Motor neuron (in vitro differentiated cells): ENCODE data around the gene IKZF5. TPM values are rescaled to one million over a fixed set of nuclear protein-coding genes. Genes with fewer than 3 reads are reported as not detected.
A peak's percentile ranks its signal among the peaks of the same experiment; 100 is the strongest.

Experiments
- ATAC-seq, 8 experiments: fragments of 200-7000 bp; cut with Tn5 transposase; replicated peaks in 6 of 8; 2 replicates each; pipeline ENCODE4 v1.8.0; 2021; ENCODE audit warnings: mild to moderate bottlenecking in 8 of 8, moderate library complexity in 8 of 8
- H3K27ac ChIP-seq, 2 donors: fragments of 250-450 bp; sonication (Bioruptor Pico); 2 replicates each; pipeline ENCODE4 v1.9.0; 2021; ENCODE audit warnings: antibody characterized with exemption in 2 of 2, mild to moderate bottlenecking in 2 of 2, moderate library complexity in 1 of 2
- H3K4me1 ChIP-seq, 2 donors: fragments of 250-450 bp; sonication (Bioruptor Pico); replicated peaks in 1 of 2; 2 replicates each; pipeline ENCODE4 v1.6.1; 2021; ENCODE audit warnings: antibody characterized with exemption in 2 of 2, mild to moderate bottlenecking in 2 of 2, moderate library complexity in 1 of 2
- H3K4me3 ChIP-seq, 5 donors: fragments of 250-450 bp; sonication (Bioruptor Pico); 2 replicates each; pipeline ENCODE4 v1.9.0; 2021; ENCODE audit warnings: antibody characterized with exemption in 5 of 5, mild to moderate bottlenecking in 5 of 5, moderate library complexity in 4 of 5
- WGBS, 10 experiments: fragments of 450-650 bp; shearing (Covaris generic); methylation state at CpG; one replicate each; pipeline ENCODE4 v1.0.0; 2022; 5-methylcytosine and 5-hydroxymethylcytosine counted together
- in situ Hi-C, 9 experiments: fragments of 400-800 bp; cut with MboI; loops; one replicate each; pipeline ENCODE4 v1.15.0; 2021; ENCODE audit warnings: low sequenced_read_pairs in 9 of 9, low pct_unique_long_range_greater_than_20kb in 2 of 9; ENCODE audit not compliant: unreplicated experiment in 9 of 9
- total RNA-seq, 8 experiments: library from RNA; unstranded; fragments of 300-600 nt; gene quantifications; 2 replicates each; pipeline versions ENCODE4 v1.2.3 to v1.2.4, GENCODE V29; 2022

IKZF5 gene
- total RNA-seq, 8 experiments from 2014 or later = 7.3 to 23.8 (median 9.4) TPM

DNA sequence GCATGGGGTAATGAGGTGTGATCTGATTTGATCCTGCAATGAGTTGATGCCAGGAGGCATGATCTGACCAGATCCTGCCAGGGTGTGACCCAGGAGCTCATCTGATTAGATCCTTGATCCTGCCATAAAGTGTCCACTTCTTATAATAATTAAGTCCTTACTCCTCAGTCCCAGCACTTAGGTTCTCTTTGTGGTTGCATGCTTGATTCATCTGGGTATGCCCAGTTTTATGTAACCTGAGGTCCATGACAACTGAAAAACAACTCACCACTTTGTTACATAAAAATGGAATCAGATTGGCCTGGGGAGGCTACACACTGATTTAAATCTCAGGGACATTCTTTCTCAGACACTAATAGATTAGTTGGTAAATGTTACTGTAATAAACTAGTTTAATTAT is 19.3 kb upstream of the IKZF5 start:
- in situ Hi-C loops = loop anchor here in 6 of 9 experiments (25.0 kb wide), 3 partner anchors 109 to 534 kb away; partner anchors contain the start of genes HMX2 (in 1 of the 6) and HMX3 (in 1 of the 6)
- no peak overlapping the region for H3K27ac ChIP-seq
- peaks cover 0 to 5% of the 10 kb centered on the region in 2 donors for H3K4me1 ChIP-seq
- ATAC-seq = peak in 3 of 8 experiments; percentile 17 to 82 (median 59)
- H3K4me3 ChIP-seq = no peak overlapping the region

DNA sequence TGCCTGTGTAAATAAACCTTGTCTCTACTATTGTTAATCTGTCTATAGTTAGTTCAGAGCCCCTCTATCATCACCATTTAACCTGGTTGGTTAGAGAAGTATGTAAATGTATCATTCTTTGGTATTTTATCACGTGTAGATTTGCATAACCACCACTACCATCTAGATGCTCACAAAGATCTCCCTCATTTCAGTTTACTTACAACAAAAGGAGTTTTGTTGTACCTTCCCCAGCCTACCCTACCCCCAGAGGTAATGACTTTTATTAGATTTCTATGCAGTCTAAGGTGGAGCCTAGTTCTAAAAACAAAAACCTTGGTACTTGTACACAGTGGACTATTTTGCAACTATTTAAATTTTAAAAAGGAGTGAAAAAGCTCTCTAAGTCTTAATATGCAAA is 17.7 kb upstream of the IKZF5 start:
- H3K4me1 ChIP-seq = peaks cover 0 to 5% of the 10 kb centered on the region in 2 donors
- WGBS, 10 experiments = 0 to 43% (median 32%) methylated on average over 1 of the region's 1 CpG; no CpG with 5 or more reads in 4 of the 10 experiments
- peak in 3 of 8 experiments; percentile 26 to 62 (median 28) for ATAC-seq
- no peak overlapping the region for H3K4me3 ChIP-seq
- no peak overlapping the region for H3K27ac ChIP-seq
- in situ Hi-C loops = loop anchor here in 6 of 9 experiments (25.0 kb wide), 3 partner anchors 111 to 536 kb away; partner anchors contain the start of genes HMX2 (in 1 of the 6) and HMX3 (in 1 of the 6)

DNA sequence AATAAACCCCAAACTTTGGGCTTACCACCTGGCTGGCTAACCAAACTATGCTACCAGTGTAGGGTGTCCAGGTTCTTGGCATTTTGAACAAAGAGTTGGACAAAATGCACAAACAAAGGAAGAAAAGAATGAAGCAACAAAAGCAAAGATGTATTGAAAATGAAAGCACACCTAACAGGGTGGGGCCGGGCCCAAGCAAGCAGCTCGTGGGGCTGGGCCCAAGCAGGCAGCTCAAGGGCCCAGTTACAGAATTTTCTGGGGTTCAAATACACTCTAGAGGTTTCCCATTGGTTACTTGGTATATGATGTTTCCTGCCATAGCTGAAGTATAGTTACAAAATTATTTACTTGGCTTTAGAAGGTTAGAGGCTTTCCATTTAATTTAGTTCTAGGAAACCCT is 15.9 kb upstream of the IKZF5 start:
- no peak for ATAC-seq
- 79 to 100% (median 92%) methylated on average over 1 to 2 of the region's 2 CpGs; no CpG with 5 or more reads in 5 of the 10 experiments for WGBS, 10 experiments
- Histone ChIP-seq H3K27ac (no peak overlapping the region), H3K4me1 (peaks cover 0 to 5% of the 10 kb centered on the region in 2 donors), H3K4me3 (no peak overlapping the region)
- in situ Hi-C loops = no loop called here

DNA sequence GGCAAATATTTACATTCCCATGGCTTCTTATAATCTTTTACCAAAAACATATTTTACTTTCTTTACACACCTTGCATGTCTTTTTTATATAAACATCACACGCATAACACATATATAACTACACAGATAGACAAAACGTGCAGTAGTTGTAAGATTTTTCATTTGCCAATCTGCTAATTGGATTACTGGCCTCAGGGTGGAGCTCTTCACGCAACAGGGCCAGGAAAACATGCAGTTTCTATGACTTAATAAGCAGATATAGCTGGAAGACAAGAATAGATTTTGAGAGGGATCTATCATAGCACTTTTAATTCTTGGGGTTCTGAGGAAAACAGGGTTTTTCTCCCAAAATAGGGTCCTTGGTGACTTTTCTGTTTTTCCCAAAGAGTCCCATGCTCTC is 12.9 kb upstream of the IKZF5 start:
- Histone ChIP-seq H3K27ac (no peak overlapping the region), H3K4me3 (no peak overlapping the region), H3K4me1 (no peaks in the 10 kb centered on the region)
- in situ Hi-C loops = no loop called here
- 53 to 86% (median 71%) methylated on average over 1 to 3 of the region's 3 CpGs; no CpG with 5 or more reads in 2 of the 10 experiments for WGBS, 10 experiments
- peak in 1 of 8 experiments; percentile 45 for ATAC-seq

GRCh38 chr10:123019941-123020703 is 11.5 kb upstream of the IKZF5 start:
- H3K4me3 ChIP-seq = no peak overlapping the region
- WGBS, 10 experiments = 0 to 100% (median 79%) methylated on average over 1 of the region's 1 CpG; no CpG with 5 or more reads in 4 of the 10 experiments
- H3K4me1 ChIP-seq = no peaks in the 10 kb centered on the region
- in situ Hi-C loops = no loop called here
- no peak overlapping the region for H3K27ac ChIP-seq
- ATAC-seq = peak in 1 of 8 experiments; percentile 30

GRCh38 chr10:123019264-123019663 is 10.7 kb upstream of the IKZF5 start:
- H3K27ac ChIP-seq = no peak overlapping the region
- no peak for ATAC-seq
- WGBS, 10 experiments = 56 to 100% (median 81%) methylated on average over 1 to 3 of the region's 3 CpGs; no CpG with 5 or more reads in 1 of the 10 experiments
- no peak overlapping the region for H3K4me3 ChIP-seq
- in situ Hi-C loops = no loop called here
- H3K4me1 ChIP-seq = no peaks in the 10 kb centered on the region

DNA sequence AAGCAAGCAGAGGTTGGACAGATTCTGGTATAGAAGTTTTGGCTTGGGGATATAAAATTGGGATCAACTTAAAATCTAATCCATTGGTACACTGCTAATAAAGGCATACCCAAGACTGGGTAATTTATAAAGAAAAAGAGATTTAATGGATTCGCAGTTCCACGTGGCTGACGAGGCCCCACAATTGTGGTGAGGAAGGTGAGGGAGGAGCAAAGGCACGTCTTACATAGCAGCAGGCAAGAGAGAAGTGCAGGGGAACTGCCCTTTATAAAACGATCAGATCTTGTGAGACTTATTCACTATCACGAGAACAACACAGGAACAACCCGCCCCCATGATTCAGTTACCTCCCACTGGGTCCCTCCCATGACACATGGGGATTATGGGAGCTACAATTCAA is 9.9 kb upstream of the IKZF5 start:
- no peak overlapping the region for H3K27ac ChIP-seq
- WGBS, 10 experiments = 0 to 89% (median 71%) methylated on average over 1 to 7 of the region's 7 CpGs; no CpG with 5 or more reads in 3 of the 10 experiments
- in situ Hi-C loops = no loop called here
- ATAC-seq = no peak
- H3K4me1 ChIP-seq = no peaks in the 10 kb centered on the region
- H3K4me3 ChIP-seq = no peak overlapping the region

- Histone ChIP-seq H3K27ac (no peak overlapping the region), H3K4me1 (no peaks in the 10 kb centered on the region), H3K4me3 (no peak overlapping the region)
- no peak for ATAC-seq
- in situ Hi-C loops = no loop called here
- WGBS, 10 experiments = 47 to 80% (median 60%) methylated on average over 2 to 9 of the region's 9 CpGs
These were observed 9.0 kb upstream of the IKZF5 start for GRCh38 chr10:123017421-123018165.

- in situ Hi-C loops = no loop called here
- 70 to 100% (median 92%) methylated on average over 1 to 4 of the region's 4 CpGs for WGBS, 10 experiments
- Histone ChIP-seq H3K4me1 (no peaks in the 10 kb centered on the region), H3K4me3 (no peak overlapping the region), H3K27ac (no peak overlapping the region)
- no peak for ATAC-seq
These were observed 7.6 kb upstream of the IKZF5 start for GRCh38 chr10:123016228-123016627.

GRCh38 chr10:123014772-123015171 is 6.2 kb upstream of the IKZF5 start:
- 14 to 100% (median 100%) methylated on average over 1 to 2 of the region's 2 CpGs; no CpG with 5 or more reads in 2 of the 10 experiments for WGBS, 10 experiments
- Histone ChIP-seq H3K4me3 (no peak overlapping the region), H3K4me1 (peaks cover 2 to 4% of the 10 kb centered on the region in 2 donors)

DNA sequence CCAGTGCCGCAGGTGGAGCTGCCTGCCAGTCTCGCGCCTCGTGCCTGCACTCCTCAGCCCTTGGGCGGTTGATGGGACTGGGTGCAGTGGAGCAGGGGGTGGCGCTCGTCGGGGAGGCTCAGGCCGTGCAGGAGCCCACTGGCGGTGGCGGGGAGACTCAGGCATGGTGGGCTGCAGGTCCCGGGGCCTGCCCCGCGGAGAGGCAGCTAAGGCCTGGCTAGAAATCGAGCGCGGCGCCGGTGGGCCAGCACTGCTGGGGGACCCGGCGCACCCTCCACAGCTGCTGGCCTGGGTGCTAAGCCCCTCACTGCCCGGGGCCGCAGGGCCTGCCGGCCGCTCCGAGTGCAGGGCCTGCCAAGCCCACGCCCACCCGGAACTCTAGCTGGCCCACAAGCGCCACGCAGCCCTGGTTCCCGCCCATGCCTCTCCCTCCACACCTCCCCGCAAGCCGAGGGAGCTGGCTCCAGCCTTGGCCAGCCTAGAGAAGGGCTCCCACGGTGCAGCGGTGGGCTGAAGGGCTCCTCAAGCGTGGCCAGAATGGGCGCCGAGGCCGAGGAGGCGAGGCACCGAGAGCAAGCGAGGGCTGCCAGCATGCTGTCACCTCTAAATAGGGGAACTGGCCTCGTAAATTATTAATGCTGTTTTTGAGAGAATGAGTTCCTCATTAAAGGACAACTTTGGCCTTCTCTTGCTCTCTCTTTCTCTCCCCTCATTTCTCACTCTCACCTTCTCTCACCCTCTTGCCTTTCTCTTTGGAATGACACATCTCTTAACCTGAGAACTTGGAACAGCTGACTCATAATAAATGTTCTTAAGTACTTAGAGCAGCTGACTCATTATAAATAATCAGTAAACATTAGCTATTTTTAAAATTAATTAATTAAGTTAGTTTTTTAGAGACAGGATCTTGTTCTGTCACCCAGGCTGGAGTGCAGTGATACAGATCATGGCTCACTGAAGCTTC is 5.1 kb upstream of the IKZF5 start:
- ATAC-seq = no peak
- Histone ChIP-seq H3K27ac (no peak overlapping the region), H3K4me3 (no peak overlapping the region), H3K4me1 (peaks cover 3 to 6% of the 10 kb centered on the region in 2 donors)
- in situ Hi-C loops = no loop called here
- 65 to 100% (median 85%) methylated on average over 1 to 12 of the region's 43 CpGs; no CpG with 5 or more reads in 4 of the 10 experiments for WGBS, 10 experiments

More at GRCh38 chr10:123014772-123015171, 6.2 kb upstream of the IKZF5 start:
- no peak overlapping the region for H3K27ac ChIP-seq
- no peak for ATAC-seq
- in situ Hi-C loops = no loop called here

DNA sequence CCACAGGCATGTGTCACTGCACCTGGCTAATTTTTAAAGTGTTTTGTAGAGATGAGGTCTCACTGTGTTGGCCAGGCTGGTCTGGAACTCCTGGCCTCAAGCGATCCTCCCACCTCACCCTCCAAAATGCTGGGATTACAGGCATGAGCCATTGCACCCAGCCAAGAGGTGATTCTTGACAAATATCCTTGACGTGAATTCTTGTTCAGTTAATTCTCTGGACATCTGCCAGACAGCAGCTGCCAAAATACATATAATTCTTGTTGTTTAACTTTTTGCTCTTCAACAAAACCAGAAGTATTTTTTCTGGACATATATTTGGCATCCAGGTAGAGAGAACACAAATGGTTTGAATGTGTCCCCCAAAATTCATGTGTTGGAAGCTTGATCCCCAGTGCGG is 3.4 kb upstream of the IKZF5 start:
- 65 to 100% (median 87%) methylated on average over 1 to 2 of the region's 3 CpGs; no CpG with 5 or more reads in 4 of the 10 experiments for WGBS, 10 experiments
- Histone ChIP-seq H3K27ac (no peak overlapping the region), H3K4me3 (no peak overlapping the region), H3K4me1 (peaks cover 5 to 12% of the 10 kb centered on the region in 2 donors)
- ATAC-seq = no peak
- in situ Hi-C loops = no loop called here
